ENCODE measurements around the gene PLOD1.

GRCh38 chr1:11977625-11978024 lies 43.1 kb downstream of the PLOD1 start:
- TF ChIP-seq POLR2A (IDR thresholded peaks at IDR 0.05; ENCODE audit: extremely low read depth, insufficient read length), result no peak
- no peak for TF ChIP-seq CTCF (IDR thresholded peaks at IDR 0.05; ENCODE audit: low read depth, low read length)
- TF ChIP-seq MYC (IDR thresholded peaks at IDR 0.05; ENCODE audit: low read depth, low read length), result no peak
- TF ChIP-seq, protein P1, sequence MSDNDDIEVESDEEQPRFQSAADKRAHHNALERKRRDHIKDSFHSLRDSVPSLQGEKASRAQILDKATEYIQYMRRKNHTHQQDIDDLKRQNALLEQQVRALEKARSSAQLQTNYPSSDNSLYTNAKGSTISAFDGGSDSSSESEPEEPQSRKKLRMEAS (IDR thresholded peaks at IDR 0.05; ENCODE audit: low read depth, low read length), result no peak
